OCI-LY1 (cell line): ENCODE data around the gene RAE1.

Source experiments
- CTCF ChIP-seq: fragments of 200-600 bp; sonication (generic), shearing (Covaris generic); IDR thresholded peaks from 2 replicates; pipeline ENCODE4 v1.5.1; 2017; ENCODE audit warnings: mild to moderate bottlenecking, antibody characterized with exemption, low read length, moderate library complexity, mixed read lengths
- EZH2 ChIP-seq: fragments of 200-600 bp; sonication (generic), shearing (Covaris generic); IDR thresholded peaks from 2 replicates; pipeline ENCODE4 v1.8.0; 2017; ENCODE audit warnings: borderline replicate concordance, mixed run types, mild to moderate bottlenecking, antibody characterized with exemption, low read length, moderate library complexity, mixed read lengths

GRCh38 chr20:57317316-57317788, 33.7 kb upstream of the RAE1 start:
- TF ChIP-seq CTCF (no peak), EZH2 (no peak)
